A673 (cell line): Measurements from ENCODE around the gene BEST4. TPM values are rescaled to one million over a fixed set of nuclear protein-coding genes. Genes with fewer than 3 reads are reported as not detected.
A peak's percentile ranks its signal among the peaks of the same experiment; 100 is the strongest.

Experiments
- BruUV-seq: library from RNA; stranded (reverse); fragments of 400-500 nt; replicated peaks from 2 replicates; lab custom pipeline; 2021; lab: Mats Ljungman, UMichigan
- CTCF ChIA-PET: fragments of 300-600 bp; sonication (Branson Sonifier 250); formaldehyde crosslinking; loops from one replicate; lab custom pipeline; 2022; ENCODE audit warnings: antibody characterized with exemption; lab: Charles Lee
- POLR2A ChIA-PET: fragments of 300-600 bp; sonication (Branson Sonifier 250); formaldehyde crosslinking; loops from one replicate; lab custom pipeline; 2022; ENCODE audit warnings: antibody characterized with exemption; ENCODE audit not compliant: low non-redundant PET; lab: Charles Lee
- DNase-seq: peaks from one replicate; pipeline ENCODE4 v3.0.0-alpha.2; 2015; ENCODE audit warnings: low spot score
- H3K27ac ChIP-seq: fragments of 200-600 bp; sonication (generic); 2 replicates; pipeline ENCODE4 v1.5.1; 2016; ENCODE audit warnings: mixed run types, low read depth, mild to moderate bottlenecking, mixed read lengths, antibody characterized with exemption, low read length; ENCODE audit not compliant: poor library complexity, severe bottlenecking
- H3K27me3 ChIP-seq: fragments of 200-600 bp; sonication (generic); replicated peaks from 2 replicates; pipeline ENCODE4 v1.6.1; 2017; ENCODE audit warnings: mixed run types, low read depth, mild to moderate bottlenecking, mixed read lengths, antibody characterized with exemption, low read length; ENCODE audit not compliant: insufficient read depth, poor library complexity
- H3K36me3 ChIP-seq: fragments of 200-600 bp; sonication (generic); 2 replicates; pipeline ENCODE4 v1.6.1; 2016; ENCODE audit warnings: mixed run types, mild to moderate bottlenecking, mixed read lengths, antibody characterized with exemption, low read length; ENCODE audit not compliant: insufficient read depth, poor library complexity, severe bottlenecking
- H3K4me1 ChIP-seq: fragments of 200-600 bp; sonication (generic); 2 replicates; pipeline ENCODE4 v1.6.1; 2017; ENCODE audit warnings: mixed run types, mild to moderate bottlenecking, mixed read lengths, antibody characterized with exemption, low read length; ENCODE audit not compliant: insufficient read depth, poor library complexity, severe bottlenecking
- H3K4me3 ChIP-seq: fragments of 200-600 bp; sonication (generic); 2 replicates; pipeline ENCODE4 v1.5.1; 2016; ENCODE audit warnings: low read depth, mixed run types, mild to moderate bottlenecking, mixed read lengths, low read length; ENCODE audit not compliant: poor library complexity, severe bottlenecking
- H3K9me3 ChIP-seq: fragments of 200-600 bp; sonication (generic); 2 replicates; pipeline ENCODE4 v1.6.1; 2016; ENCODE audit warnings: mixed run types, low read depth, mild to moderate bottlenecking, mixed read lengths, antibody characterized with exemption, low read length; ENCODE audit not compliant: poor library complexity, severe bottlenecking
- EZH2 ChIP-seq: fragments of 200-600 bp; sonication (generic); IDR thresholded peaks from 2 replicates; pipeline ENCODE4 v1.6.1; 2017; ENCODE audit warnings: borderline replicate concordance, low read depth, mild to moderate bottlenecking, mixed read lengths, antibody characterized with exemption, low read length; ENCODE audit not compliant: poor library complexity, severe bottlenecking
- intact Hi-C: fragments of 100-400 bp; cut with micrococcal nuclease; formaldehyde crosslinking; loops from one replicate; pipeline ENCODE4 v1.10.0; 2022; ENCODE audit not compliant: unreplicated experiment
- total RNA-seq: library from RNA; stranded (reverse); gene quantifications from 2 replicates; pipeline ENCODE4 v1.2.3, GENCODE V29; 2021
- TF ChIP-seq, protein P1 (sequence below): fragments of 300-800, 200-600 bp; sonication (generic); conservative IDR thresholded peaks from 2 replicates; pipeline ENCODE4 v1.5.1; 2017; ENCODE audit warnings: low read depth, mild to moderate bottlenecking, antibody characterized with exemption, low read length, moderate library complexity, mixed read lengths

Gene BEST4
- total RNA-seq, 1 experiment from 2014 or later, result not detected

DNA sequence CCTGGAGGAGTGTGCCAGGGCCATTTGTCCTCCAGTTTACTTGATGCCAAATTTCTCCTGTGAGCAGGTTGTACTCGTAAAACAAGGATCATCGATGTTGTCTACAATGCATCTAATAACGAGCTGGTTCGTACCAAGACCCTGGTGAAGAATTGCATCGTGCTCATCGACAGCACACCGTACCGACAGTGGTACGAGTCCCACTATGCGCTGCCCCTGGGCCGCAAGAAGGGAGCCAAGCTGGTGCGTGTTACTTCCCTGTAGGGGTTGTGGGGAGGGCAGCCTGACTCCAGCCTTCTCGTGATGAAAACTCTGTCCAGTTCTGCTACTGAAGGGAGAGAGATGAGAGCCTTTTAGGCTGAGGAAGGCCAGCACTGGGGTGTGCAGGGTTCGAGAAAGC lies 10.4 kb downstream of the BEST4 start:
- CTCF ChIA-PET, result no interaction called here
- no peak for DNase-seq
- intact Hi-C loops, result loop anchor here (2.0 to 5.0 kb wide), 2 partner anchors 35 to 63 kb away; no protein-coding TSS in a partner anchor
- POLR2A ChIA-PET, result no interaction called here
- H3K9me3 ChIP-seq, result no peaks in the 10 kb centered on the region
- peaks cover 65% of the 10 kb centered on the region for H3K36me3 ChIP-seq
- H3K4me1 ChIP-seq, result peaks cover 7% of the 10 kb centered on the region
- H3K27me3 ChIP-seq, result no peaks in the 10 kb centered on the region
- H3K4me3 ChIP-seq, result peak overlapping the region; percentile 90
- peak overlapping the region; percentile 94 for H3K27ac ChIP-seq
- BruUV-seq, result no TSS peak
- TF ChIP-seq, protein P1, sequence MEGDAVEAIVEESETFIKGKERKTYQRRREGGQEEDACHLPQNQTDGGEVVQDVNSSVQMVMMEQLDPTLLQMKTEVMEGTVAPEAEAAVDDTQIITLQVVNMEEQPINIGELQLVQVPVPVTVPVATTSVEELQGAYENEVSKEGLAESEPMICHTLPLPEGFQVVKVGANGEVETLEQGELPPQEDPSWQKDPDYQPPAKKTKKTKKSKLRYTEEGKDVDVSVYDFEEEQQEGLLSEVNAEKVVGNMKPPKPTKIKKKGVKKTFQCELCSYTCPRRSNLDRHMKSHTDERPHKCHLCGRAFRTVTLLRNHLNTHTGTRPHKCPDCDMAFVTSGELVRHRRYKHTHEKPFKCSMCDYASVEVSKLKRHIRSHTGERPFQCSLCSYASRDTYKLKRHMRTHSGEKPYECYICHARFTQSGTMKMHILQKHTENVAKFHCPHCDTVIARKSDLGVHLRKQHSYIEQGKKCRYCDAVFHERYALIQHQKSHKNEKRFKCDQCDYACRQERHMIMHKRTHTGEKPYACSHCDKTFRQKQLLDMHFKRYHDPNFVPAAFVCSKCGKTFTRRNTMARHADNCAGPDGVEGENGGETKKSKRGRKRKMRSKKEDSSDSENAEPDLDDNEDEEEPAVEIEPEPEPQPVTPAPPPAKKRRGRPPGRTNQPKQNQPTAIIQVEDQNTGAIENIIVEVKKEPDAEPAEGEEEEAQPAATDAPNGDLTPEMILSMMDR, result no peak
- TF ChIP-seq EZH2, result no peak

DNA sequence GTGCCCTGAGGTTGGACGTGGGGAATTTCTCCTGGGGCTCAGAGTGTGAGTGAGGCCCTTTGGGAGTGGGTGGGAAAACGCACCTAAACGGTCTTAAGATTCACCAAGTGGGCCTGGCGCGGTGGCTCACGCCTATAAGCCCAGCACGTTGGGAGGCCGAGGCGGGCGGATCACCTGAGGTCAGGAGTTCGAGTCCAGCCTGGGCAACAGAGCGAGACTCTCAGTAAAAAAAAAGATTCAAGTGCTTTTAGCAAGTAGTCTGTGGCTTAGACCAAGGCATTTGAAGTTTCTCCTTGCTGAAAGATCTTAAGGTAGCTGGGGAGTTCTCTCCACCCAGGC lies 11.3 kb downstream of the BEST4 start:
- Histone ChIP-seq H3K9me3 (no peaks in the 10 kb centered on the region), H3K36me3 (peaks cover 60% of the 10 kb centered on the region), H3K27me3 (no peaks in the 10 kb centered on the region), H3K4me1 (peaks cover 7% of the 10 kb centered on the region), H3K27ac (peak overlapping the region; percentile 94), H3K4me3 (peak overlapping the region; percentile 90)
- no peak for TF ChIP-seq EZH2
- TF ChIP-seq, protein P1, result no peak
- intact Hi-C loops, result loop anchor here (2.0 to 5.0 kb wide), 2 partner anchors 34 to 62 kb away; no protein-coding TSS in a partner anchor
- ChIA-PET POLR2A (no interaction called here), CTCF (no interaction called here)
- no peak for DNase-seq
- BruUV-seq, result no TSS peak

DNA sequence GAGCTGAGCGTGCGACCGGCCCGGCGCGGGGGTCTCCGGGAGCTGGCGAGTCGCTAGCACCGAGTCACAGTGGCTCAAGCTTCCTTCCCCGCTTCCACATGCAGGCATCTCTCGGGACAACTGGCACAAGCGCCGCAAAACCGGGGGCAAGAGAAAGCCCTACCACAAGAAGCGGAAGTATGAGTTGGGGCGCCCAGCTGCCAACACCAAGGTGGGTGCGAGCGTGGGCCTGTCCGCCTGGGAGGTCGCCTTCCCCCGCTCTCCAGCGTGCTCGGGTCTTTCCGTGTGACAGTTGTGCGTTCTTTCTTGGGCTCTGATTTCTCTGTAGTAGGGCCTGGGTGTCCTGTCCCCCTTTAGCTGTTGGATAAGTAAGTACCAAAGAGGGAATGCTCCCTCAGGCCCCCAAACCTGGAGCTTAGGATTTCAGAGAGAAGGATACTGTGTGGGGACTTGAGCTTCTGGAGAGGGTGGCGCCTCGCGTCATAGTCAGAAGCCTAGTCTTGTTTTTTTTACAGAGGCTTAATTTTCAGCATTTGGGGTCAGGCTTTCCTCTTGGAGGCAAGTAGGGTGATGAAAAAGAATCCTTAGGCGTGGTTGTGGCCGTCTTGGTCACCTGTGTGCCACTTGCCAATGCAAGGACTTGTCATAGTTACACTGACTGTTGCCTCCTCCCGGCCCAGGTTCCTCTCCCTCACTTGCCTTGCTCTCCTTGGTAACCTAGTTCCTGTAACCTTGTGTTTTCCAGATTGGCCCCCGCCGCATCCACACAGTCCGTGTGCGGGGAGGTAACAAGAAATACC lies 11.8 kb downstream of the BEST4 start:
- intact Hi-C loops, result loop anchor here (2.0 to 5.0 kb wide), 2 partner anchors 34 to 61 kb away; no protein-coding TSS in a partner anchor
- no peaks in the 10 kb centered on the region for H3K27me3 ChIP-seq
- H3K36me3 ChIP-seq, result peaks cover 54% of the 10 kb centered on the region
- TF ChIP-seq, protein P1, result no peak
- no peak for TF ChIP-seq EZH2
- H3K4me3 ChIP-seq, result peak overlapping the region; percentile 90
- H3K4me1 ChIP-seq, result peaks cover 7% of the 10 kb centered on the region
- peak overlapping the region; percentile 94 for H3K27ac ChIP-seq
- CTCF ChIA-PET, result no interaction called here
- POLR2A ChIA-PET, result interaction anchor here (1.0 kb wide), 1 partner anchor 46 kb away, joined by 3 read pairs; no protein-coding TSS in a partner anchor
- TSS peak; percentile 47 for BruUV-seq
- DNase-seq, result no peak
- H3K9me3 ChIP-seq, result no peaks in the 10 kb centered on the region
